Measurements from ENCODE around the gene CHST8.
"Not testable (repeated sequence)": the region's sequence is repeated elsewhere in the genome, so short reads cannot be mapped to it uniquely, and the experiment has no call there.

The CHST8 gene

DNA sequence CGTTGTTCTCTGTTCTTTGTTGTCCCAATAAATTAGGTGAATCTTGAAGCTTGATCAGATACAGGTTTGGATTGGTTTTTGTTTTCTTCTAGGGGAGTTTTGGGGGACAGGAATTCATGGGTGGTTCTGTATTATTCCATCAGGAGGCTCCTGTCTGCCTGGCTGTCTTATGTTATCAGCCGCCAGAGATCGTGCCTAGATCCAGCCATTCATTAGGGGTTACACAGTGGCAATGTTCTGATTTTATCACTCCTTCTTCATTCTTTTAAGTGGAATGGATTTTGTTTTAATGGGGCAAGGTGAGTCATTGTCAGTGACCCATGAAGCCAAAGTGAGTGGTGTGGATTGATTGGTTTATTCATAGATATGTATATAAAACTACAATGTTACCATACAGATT lies 71.9 kb downstream of the CHST8 start:
- DNase-seq: no peak

DNA sequence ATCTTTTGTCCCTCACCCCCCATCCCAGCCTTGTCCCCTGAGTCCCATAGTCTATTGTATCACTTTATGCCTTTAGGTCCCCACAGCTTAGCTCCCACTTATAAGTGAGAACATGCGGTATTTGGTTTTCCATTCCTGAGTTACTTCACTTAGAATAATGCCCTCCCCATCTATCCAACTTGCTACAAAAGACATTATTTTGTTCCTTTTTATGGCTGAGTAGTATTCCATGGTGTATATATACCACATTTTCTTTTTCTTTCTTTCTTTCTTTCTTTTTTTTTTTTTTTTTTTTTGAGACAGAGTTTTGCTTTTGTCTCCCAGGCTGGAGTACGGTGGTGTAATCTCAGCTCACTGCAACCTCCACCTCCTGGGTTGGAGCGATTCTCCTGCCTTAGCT lies 73.8 kb downstream of the CHST8 start:
- DNase-seq: not testable (repeated sequence)

DNA sequence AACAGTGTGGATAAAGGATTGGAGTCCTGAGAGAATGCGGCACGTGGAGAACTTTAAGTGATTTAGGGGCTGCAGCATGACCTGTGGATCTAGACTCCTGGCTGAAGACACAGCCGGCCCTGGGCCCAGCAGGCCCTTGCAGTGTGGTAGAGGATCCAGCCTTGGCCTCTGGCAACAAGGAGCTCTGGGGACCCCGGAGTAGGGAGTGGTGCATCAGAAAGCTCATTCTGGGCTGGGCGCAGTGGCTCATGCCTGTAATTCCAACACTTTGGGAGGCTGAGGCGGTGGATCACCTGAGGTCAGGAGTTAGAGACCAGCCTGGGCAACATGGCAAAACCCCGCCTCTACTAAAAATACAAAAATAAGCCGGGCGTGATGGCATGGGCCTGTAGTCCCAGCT lies 76.0 kb downstream of the CHST8 start:
- DNase-seq: no peak

DNA sequence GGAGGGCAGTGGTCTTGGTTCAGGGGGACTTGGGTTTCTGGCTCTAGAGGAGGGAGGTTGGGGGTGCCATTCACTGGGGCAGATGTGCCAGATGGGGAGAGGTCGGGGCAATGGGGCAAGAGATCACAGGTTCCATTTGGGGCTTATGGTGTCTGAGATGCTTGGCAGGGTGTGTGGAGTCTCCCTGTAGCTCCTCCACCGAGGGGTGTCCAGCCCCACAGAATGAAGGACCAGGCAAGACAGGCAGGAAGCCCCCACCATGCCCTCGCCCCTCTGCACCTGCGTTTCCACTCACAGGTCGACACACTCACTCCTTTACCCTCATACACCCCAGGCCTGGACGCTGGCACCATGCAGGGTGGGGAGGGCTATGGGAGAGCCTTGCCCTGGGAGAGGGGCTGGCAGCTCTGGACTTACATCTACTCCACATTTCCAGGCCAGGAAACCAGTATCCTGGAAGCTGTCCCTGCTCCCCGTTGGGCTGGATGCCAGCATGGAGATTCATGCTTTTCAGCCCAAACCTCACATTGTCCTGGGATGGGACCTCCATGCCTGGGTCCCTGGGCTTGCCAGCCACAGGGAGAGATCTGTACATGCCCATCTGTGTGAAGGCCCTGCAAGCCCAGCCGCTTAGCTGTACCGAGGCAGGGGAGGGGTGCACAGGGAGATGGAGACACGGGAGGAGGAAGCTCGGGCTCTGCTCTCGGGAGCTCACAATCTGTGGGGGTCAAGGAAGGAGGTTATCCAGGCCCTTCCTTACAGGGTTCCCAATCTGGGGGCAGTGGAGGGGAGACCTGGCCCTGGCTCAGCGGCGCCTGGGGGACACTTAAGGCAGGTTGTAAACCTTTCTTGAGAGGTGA lies 77.1 kb downstream of the CHST8 start:
- DNase-seq: no peak

DNA sequence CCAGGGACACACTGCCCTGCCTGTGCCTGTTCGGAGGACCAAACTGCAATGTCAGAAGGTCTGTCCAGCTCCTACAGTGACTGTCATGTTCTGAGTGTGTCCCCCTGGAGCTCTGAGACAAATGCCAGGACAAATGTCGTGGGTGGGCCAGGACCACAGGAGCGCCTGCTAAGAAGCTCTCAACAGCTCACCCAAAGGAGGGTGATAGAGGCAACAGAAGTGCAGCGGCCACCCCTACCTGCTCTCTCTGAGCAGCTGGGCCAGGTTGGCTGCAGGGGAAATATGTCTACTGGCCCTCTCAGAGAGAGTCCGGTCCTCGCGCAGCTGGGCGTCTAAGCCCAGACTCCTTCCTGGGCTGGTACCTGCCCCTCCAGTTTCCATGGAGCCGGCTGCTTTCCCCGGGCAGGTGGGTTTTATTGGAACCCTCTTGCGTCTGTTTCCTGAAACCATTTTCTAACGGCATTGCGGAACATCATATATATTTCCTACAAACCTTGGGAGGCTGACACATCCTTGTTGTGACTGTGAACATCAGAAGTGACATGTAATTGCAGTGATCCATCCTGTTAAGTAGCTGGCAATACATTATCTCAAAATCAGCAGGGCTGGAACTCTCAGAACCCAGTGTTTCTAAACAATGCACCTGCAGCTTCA lies 78.1 kb downstream of the CHST8 start:
- DNase-seq: no peak

DNA sequence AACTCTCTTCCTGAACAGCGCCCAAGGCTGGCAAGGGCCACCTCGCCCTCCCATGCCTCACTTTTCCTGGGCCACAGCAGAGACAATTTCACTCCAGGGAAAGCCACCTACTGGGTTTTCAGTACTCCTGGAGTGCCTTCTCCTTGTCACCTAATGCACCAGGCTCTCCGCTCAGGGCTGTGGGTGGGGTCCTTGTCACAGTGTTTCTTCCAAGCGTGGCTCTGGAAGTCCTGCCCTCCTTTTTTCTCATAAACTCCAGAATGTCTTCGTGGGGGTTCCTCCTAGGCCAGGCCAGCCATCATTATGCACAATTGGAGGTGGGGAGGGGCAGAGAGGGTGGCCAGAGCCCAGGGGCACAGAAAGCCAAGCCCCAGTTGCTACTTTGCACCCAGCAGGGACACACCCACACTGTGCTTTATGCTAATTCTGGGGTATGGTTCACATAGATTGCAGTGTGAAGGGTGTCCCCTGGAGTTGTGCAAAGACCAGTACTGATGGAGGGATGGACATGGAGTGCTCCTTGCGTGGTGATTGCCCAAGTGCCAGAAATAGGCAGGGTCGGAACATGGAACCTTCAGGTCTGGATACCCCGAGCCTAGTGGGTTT lies 78.8 kb downstream of the CHST8 start:
- DNase-seq: no peak

DNA sequence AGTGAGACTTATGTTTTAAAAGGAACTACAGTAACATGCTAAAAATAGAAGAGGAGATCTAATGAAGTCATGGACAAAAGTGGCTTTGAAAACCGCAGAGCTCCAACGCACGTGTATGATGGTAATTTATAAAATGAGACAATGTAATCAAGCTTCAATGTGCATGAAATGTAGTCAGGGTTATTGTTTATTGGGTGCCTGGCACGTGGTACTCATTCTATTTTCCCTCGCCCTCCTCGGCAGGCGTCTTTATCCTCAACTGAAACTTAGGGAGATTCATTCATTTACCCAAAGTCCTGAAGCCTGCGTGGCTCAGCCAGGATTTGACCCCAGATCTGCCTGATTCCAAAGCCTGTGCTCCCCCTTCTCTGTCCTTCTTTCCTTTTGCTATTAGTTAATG lies 79.8 kb downstream of the CHST8 start:
- no peak for DNase-seq

DNA sequence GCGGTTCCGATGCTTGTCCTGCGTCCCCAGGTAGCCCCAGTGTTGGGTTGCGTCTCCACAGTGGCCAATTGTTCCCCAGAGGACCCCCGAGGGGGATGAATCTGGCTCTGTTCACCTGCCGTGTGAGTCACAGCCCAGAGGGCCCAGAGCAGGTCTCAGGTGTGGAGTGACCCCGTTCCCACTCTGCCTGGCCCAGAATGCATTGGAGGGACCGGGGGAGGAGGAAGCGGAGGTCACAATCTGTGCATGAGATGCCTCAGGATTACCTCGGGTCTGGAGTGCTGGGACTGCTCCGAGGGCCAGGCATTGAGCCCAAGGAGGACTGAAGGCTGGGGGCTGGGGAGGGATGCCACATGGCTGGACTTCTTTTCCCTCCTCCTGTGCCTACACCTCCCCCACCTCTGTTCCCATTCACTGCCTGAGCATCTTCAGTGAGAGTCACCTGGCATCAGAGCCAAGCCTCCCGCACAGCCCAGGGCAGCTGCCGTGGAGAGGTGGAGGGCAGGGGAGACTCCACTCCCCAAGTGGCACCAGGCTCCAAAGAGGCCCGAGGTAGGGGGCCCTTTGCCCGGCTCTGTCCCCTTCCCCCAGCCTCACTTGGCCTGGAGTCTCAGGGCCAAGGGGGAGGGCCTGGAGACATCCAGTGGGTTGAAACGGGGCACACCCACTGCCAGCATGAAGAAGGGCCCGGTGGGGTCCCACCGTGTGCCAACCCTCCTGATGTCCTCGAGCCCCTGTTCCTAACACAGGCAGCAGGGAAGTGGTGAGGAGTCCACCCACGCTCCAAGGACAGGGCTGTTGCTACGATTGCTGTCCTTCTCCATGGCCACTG lies 81.1 kb downstream of the CHST8 start:
- DNase-seq: no peak

DNA sequence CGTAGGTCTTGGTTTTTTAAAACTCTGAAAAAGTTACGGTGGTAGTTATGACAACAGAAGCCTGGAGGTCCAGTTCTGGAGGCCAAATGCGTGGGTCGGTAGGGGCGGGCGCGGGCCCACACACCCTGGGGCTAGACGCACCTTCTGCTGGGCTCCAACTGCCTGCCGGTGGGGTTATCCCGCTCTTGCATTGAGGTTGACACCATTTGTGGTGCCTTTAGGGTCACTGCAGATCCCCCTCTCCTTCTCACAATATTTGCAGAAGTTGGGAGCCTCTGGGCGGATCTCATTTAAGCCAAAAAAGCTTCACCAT lies 81.6 kb downstream of the CHST8 start:
- DNase-seq: no peak

DNA sequence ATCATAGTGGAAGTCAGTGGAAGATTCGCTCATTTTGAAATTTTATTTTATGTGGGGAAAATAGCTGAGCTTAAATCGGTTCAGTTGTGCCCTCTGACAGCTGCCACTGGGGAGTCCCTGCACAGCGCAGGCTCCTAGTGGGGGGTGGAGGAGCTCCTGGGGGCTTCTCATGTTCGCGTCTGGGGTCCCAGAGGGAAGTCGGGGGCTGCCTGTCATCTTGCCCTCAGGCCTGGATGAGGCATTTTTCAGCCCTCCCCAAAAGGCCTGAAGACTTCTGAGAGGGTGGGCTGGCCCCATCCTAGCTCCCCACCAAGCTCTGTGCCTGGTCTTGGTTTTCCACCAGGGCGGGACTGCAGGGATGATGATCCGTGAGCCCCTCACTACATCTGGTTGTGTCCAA lies 82.1 kb downstream of the CHST8 start:
- no peak for DNase-seq

DNA sequence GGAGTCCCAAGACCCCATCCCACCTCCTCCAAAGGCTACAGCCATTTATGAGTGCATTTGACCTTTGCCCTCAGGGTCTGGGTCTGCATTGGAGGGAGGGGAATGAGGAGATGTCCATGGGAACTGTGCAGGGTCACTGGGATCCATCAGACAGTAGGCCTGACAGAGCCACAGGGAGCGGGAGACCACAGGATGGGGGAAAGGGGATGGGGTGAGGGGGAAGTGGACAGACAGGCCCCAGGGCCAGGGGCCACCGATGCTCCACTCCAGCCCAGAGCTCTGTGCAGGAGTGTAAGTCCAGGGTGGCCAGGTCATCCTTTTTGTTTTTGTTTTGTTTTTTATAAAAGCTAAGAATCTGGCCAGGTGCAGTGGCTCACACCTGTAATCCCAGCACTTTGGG lies 82.5 kb downstream of the CHST8 start:
- no peak for DNase-seq

DNA sequence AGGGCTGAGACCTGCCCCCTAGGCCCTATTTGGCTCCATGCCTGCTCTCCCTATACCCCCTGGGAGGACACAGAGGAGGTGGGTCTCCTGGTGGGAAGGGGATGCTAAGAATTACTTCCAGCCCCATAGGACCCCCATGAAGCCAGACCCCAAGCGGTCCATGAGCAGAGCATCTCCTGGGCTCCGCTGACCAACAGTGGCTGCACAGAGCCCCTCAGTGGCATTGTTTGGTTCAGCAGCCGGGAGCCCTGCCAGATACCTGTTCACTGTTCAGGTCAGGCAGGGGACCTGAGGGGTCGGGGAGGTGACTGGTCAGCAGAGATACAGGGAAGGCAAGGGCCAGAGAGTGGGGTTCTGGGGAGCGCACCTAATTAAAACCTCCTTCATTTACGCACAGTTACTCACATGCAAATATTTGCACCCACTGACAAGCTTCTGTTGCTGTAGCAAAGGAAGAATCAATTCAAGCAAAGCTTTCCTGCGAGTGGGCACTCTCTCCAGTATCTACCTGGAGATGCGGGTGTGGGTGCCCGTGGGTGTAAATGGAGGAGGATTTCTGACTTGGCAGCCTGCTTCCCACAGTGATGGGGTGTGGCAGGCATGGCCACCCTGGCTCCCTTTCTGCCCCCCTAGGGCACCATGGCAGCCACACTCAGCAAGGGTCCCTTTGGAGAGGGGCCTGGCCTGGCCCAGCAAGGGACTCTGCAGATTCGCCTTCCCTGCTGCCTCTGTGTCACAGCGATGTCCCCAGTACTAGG lies 83.5 kb downstream of the CHST8 start:
- no peak for DNase-seq

DNA sequence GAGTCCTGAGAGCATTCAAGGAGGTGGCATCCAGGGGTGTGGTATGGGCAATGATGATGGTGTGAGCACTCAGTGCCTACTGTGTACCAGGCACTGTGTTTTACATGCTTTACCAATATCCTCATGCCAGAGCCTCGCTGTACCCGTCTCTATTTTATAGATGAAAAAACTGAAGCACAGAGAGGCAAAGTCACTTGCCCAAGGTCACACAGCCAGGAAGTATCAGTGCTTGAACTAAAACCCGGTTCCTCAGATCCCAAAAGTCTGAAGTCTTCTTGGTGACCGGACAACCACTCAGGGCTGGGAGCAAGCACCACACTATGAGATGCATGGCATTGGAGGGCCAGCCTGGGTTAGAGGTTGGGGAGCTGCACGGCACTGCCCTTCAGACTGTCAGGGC lies 84.1 kb downstream of the CHST8 start:
- DNase-seq: no peak

DNA sequence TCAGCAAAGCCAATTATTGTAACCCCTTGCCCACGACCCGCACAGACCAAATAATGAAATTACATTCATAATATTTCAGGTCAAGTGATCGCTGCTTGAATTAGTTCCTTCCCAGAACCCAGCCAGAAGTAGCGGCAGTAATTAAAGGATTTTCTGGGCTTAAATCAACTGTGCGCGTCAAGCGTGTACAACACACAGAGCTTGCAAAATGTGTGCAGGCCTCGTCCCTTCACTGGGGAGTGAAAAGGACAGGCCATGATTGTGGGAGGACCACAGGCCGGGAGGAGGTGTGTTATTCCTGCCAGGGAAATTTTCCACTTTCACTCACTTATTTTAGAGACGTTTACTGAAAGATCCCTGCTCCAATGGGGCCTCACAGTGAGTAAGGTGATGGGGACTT lies 84.9 kb downstream of the CHST8 start:
- no peak for DNase-seq

DNA sequence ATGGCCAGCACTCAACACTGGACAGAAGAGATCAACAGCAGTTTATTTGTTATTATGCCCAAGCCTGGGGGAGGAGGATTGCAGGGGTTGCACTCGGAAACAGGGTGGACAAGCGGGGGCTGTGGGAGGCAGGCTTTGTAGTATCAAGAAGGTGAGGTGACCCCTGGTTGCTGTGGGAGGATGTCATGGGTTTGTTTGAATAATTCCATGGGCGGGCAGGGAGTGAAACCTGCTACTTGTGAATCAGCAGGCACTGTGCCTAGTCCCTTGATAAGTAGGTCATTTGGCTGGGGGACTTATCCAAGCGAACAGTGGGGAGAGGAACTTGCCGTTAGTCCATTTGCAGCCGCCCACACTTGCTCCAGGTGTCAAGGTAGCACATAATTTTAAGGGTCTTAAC lies 90.5 kb downstream of the CHST8 start:
- no peak for DNase-seq

DNA sequence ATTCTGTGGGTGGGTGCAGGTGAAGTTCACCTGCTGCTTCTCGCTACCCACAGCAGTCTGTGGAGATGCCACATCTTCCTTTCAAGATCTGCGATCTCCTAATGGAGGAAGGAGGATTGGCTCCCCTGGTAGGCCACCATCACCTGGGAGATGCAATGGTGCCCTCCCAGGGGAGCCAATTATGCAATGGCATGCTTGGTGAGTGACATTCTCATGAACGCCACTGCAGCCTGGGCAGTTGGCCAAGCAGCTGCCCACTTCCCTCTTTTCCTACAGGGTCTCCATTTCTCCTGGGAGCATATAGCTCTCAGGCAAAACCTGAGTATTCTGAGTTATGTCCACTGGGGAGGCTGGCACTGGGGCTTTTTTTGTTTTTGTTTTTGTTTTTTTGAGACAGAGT lies 91.4 kb downstream of the CHST8 start:
- DNase-seq: no peak

DNA sequence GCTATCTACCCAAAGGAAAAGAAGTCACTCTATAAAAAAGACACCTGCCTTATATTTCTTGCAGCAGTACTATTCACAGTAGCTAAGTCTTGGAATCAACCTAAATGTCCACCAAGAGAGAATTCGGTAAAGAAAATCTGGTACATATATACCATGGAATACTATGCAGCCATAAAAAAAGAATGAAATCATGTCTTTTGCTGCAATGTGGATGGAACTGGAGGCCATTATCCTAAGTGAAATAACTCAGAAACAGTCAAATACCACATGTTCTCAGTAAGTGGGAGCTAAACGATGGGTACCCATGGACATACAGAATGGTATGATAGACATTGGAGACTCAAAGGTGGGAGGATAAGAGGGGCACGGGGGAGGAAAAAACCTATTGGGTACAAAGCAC lies 92.4 kb downstream of the CHST8 start:
- no peak for DNase-seq

DNA sequence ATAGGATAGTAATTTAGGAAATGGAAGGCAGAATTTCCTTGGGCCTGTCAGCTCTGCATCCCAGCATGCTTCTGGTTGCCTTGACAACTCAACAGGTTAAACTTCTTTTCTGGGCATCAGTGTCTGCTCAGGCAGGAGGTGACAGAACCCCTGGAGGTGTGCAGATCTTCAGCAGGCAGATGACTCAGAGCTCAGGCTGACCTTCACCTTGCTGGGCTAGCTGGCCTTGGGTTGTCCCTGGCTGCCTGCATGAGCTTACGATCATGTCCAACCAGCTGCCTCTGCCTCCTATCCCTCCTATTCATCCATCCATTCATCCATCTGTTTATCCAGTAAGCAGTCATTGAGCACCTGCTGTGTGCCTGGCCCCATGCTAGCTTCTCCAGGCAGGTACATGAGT lies 93.7 kb downstream of the CHST8 start:
- DNase-seq: no peak

DNA sequence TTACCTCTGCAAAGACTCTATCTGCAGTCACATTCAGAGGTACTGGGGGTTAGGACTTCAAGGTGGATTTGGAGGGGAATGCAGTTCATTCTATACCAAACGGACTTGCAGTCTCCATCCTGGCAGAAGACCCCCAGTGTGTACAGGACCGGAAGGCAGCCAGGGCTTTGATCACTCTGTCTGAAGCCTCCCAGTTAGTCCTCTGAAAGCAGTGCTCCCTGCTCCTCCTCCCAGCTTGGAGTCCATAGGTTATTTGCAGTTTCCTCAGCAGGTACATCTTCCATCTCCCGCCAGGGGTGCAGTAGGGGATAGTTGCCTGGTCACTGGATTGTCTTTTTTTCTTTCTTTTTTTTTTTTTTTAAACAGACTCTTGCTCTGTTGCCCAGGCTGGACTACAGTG lies 96.1 kb downstream of the CHST8 start:
- DNase-seq: no peak

DNA sequence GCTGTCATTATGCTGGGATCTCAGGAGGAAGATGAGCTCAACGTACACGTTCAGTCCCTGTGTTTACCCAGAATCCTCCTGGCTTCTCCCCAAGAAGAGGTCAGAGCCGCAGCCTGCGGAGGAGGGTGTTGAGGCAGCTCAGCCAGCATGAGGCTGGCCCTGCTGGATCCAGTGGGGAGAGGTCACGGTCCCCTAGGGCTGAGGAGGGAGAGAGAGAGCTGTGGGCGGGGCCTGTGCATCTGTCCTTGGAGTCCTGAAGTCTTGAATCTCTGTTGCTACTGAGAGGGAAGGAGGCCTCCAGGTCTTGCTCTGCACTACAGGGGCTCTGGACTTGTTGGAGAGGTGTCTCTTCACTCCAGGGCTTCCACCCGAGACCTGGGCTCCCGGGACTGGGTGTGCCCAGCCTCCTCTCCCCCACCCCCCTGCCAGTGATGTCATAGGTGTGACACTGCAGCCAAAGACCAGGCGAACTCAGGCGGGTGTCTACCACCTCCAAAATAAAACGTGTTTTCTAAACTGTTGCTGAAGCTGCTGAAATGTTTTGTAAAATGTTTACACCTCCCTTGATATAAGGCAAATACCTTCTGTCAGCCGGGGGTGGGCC lies 97.0 kb downstream of the CHST8 start:
- no peak for DNase-seq

DNA sequence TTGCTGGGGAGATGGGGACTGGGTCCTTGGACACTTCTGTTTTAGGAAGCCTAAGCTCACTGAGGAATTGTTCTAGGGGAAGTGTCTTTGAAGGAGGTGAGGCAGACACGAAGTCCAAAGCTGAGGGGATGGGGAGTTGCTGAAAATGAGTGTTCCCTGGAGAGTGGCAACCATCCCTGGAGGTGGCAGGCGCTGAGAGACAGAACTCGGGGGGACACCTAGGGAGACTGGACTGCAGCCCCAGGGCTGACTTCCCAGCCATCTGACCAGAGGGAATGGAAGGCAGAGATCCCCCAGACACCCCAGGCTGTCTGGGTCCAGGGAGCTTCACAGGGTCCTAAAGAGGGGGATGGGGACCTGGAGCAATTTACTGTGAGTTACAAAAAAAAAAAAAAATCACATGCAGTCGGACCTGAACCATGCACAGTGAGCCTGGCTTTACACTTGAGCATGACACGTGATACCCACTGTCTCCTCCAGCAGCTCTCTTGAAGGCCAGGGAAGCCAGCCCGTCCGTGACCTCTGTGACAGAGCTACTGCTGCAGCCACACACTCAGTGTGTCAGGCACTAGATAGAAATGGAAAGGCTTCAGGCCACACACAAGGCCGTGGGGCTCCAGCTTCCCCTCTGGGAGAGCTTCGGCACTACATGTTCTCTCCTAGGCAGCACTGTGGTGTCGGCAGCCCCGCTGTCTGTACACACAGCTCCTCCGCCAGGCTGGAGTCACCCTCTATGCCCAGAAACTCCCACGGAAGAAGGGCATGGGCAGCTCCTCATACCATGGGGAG lies 97.8 kb downstream of the CHST8 start:
- DNase-seq: no peak

DNA sequence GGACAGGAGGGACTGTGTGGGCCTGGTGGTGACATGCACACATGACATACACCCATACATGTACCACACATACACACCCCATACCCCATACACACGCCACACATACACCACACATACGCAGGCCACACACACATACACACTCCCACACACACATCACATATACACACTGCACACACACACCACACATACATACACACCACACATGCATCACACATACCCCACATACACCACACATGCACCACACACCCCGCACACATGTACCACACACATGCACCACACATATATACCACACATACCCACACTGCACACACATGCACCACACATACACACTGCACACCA lies 98.4 kb downstream of the CHST8 start:
- no peak for DNase-seq

All from T-helper 2 cell (primary cell).